ENCODE measurements around the gene SLC4A8. TPM values are rescaled to one million over a fixed set of nuclear protein-coding genes. Genes with fewer than 3 reads are reported as not detected.

The SLC4A8 gene
- total RNA-seq, 1 experiment from 2014 or later = 1.4 TPM

- POLR2A ChIA-PET = no interaction called here
- no TSS peak for BruUV-seq (replicated peaks)
- H4K20me1 ChIP-seq (ENCODE audit: insufficient read depth) = no peaks in the 10 kb centered on the region
- H3K9me3 ChIP-seq (ENCODE audit: control insufficient read depth in 1 of 2, insufficient read depth in 1 of 2, low read depth in 1 of 2, low read length in 2 of 2) = no peaks in the 10 kb centered on the region
- H3K27ac ChIP-seq (ENCODE audit: low read depth, low read length) = no peak overlapping the region
- H3K4me2 ChIP-seq (ENCODE audit: low read length) = no peak overlapping the region
- no peak for ATAC-seq
- no peaks in the 10 kb centered on the region; the same call in 1 of the 2 replicates for H3K27me3 ChIP-seq (ENCODE audit: insufficient read depth, low read length)
- H3K36me3 ChIP-seq (ENCODE audit: control insufficient read depth in 1 of 2, insufficient read depth in 2 of 2, low read length in 2 of 2) = no peaks in the 10 kb centered on the region
- intact Hi-C loops (cut with micrococcal nuclease) = no loop called here
- H3K4me1 ChIP-seq (ENCODE audit: control insufficient read depth in 1 of 2, insufficient read depth in 2 of 2, low read length in 2 of 2) = no peaks in the 10 kb centered on the region
- H3K4me3 ChIP-seq (replicated peaks in 1 of 2; ENCODE audit: low read depth in 1 of 2, low read length in 2 of 2) = no peak overlapping the region
- no peak for DNase-seq (ENCODE audit: low read depth, low spot score)
- H3K9me2 ChIP-seq (ENCODE audit: insufficient read depth) = no peaks in the 10 kb centered on the region
- RAD21 ChIA-PET (ENCODE audit: low non-redundant PET in 1 of 2, low total read pairs in 2 of 2, uncharacterized antibody in 2 of 2, unreplicated experiment in 2 of 2) = no interaction called here
- no peak overlapping the region for H2AFZ ChIP-seq (ENCODE audit: low read depth, low read length, poor library complexity, severe bottlenecking)
- TF ChIP-seq POLR2A (IDR thresholded peaks at IDR 0.05; ENCODE audit: borderline replicate concordance, extremely low read depth, insufficient read depth, insufficient read length) (no peak), ATF3 (IDR thresholded peaks at IDR 0.05) (no peak), ELF1 (IDR thresholded peaks at IDR 0.05; ENCODE audit: borderline replicate concordance, low read depth) (no peak), YY1 (IDR thresholded peaks at IDR 0.05; ENCODE audit: extremely low read depth, insufficient replicate concordance, low read depth, low read length) (no peak)
- no peak overlapping the region for H3K9ac ChIP-seq (ENCODE audit: low read length)
- no peaks in the 10 kb centered on the region for H3K79me2 ChIP-seq (ENCODE audit: insufficient read depth, low read length)
- CTCF ChIA-PET = interaction anchor here (1.2 kb wide), 1 partner anchor 11 kb away, joined by 3 read pairs; no protein-coding TSS in a partner anchor
These were observed 14.8 kb upstream of the SLC4A8 start for GRCh38 chr12:51409846-51410245.

DNA sequence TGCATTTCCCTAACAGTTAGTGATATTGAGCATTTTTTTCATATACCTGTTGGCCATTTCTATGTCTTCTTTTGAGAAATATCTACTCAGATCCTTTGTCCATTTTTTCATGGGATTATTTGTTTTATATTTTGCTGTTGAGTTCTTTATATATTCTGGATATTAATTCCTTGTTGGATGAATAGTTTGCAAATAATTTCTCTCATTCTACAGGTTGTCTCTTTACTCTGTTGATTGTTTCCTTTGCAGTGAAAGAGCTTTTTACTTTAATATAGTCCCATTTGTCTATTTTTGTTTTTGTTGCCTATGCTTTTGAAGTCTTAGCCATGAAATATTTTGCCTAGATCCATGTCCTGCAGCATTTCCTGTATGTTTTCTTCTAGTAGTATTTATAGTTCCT is 11.5 kb upstream of the SLC4A8 start:
- Histone ChIP-seq H3K36me3 (ENCODE audit: control insufficient read depth in 1 of 2, insufficient read depth in 2 of 2, low read length in 2 of 2) (no peaks in the 10 kb centered on the region), H3K9me2 (ENCODE audit: insufficient read depth) (no peaks in the 10 kb centered on the region), H2AFZ (ENCODE audit: low read depth, low read length, poor library complexity, severe bottlenecking) (no peak overlapping the region), H3K27ac (ENCODE audit: low read depth, low read length) (no peak overlapping the region), H3K4me3 (replicated peaks in 1 of 2; ENCODE audit: low read depth in 1 of 2, low read length in 2 of 2) (no peak overlapping the region), H3K27me3 (ENCODE audit: insufficient read depth, low read length) (no peaks in the 10 kb centered on the region; the same call in 1 of the 2 replicates), H3K9me3 (ENCODE audit: control insufficient read depth in 1 of 2, insufficient read depth in 1 of 2, low read depth in 1 of 2, low read length in 2 of 2) (no peaks in the 10 kb centered on the region), H4K20me1 (ENCODE audit: insufficient read depth) (no peaks in the 10 kb centered on the region), H3K4me1 (ENCODE audit: control insufficient read depth in 1 of 2, insufficient read depth in 2 of 2, low read length in 2 of 2) (no peaks in the 10 kb centered on the region), H3K9ac (ENCODE audit: low read length) (no peak overlapping the region), H3K79me2 (ENCODE audit: insufficient read depth, low read length) (no peaks in the 10 kb centered on the region), H3K4me2 (ENCODE audit: low read length) (no peak overlapping the region)
- ChIA-PET POLR2A (no interaction called here), RAD21 (ENCODE audit: low non-redundant PET in 1 of 2, low total read pairs in 2 of 2, uncharacterized antibody in 2 of 2, unreplicated experiment in 2 of 2) (no interaction called here), CTCF (no interaction called here)
- BruUV-seq (replicated peaks) = no TSS peak
- ATAC-seq (no peak), DNase-seq (ENCODE audit: low read depth, low spot score) (no peak)
- TF ChIP-seq SRF (IDR thresholded peaks at IDR 0.05; ENCODE audit: low read depth) (no peak), CEBPB (IDR thresholded peaks at IDR 0.05; ENCODE audit: low read depth) (no peak), EZH2 (IDR thresholded peaks at IDR 0.05) (no peak), SP1 (IDR thresholded peaks at IDR 0.05; ENCODE audit: low read depth) (no peak), ZFX (IDR thresholded peaks at IDR 0.05) (no peak), SIN3A (IDR thresholded peaks at IDR 0.05; ENCODE audit: low read depth) (no peak), CBX3 (IDR thresholded peaks at IDR 0.05; ENCODE audit: low read depth) (no peak), EGR1 (IDR thresholded peaks at IDR 0.05; ENCODE audit: low read depth) (no peak), JUND (IDR thresholded peaks at IDR 0.05) (no peak)
- intact Hi-C loops (cut with micrococcal nuclease) = no loop called here

Measured in HCT116 (cell line).